ENCODE data around the gene HOXD3. TPM values are rescaled to one million over a fixed set of nuclear protein-coding genes. Genes with fewer than 3 reads are reported as not detected.
A peak's percentile ranks its signal among the peaks of the same experiment; 100 is the strongest.

Gene HOXD3
- total RNA-seq, 1 experiment from 2014 or later: 1.2 TPM

- BruUV-seq (replicated peaks): no TSS peak
- intact Hi-C loops (cut with micrococcal nuclease; ENCODE audit: unreplicated experiment): loop anchor here (1.0 to 10.0 kb wide), 7 partner anchors 258 to 1020 kb away; no protein-coding TSS in a partner anchor
- no peaks in the 10 kb centered on the region for H3K9me3 Mint-ChIP-seq (ENCODE audit: unreplicated experiment)
- Histone ChIP-seq H3K4me3 (ENCODE audit: low read depth, low read length) (no peak overlapping the region), H3K9me3 (no peaks in the 10 kb centered on the region), H3K27me3 (replicated peaks; ENCODE audit: control insufficient read depth, insufficient read depth, low read length) (peaks cover 19% of the 10 kb centered on the region), H3K36me3 (ENCODE audit: control insufficient read depth, insufficient read depth, low read length) (no peaks in the 10 kb centered on the region), H3K4me1 (peaks cover 29% of the 10 kb centered on the region)
- peaks cover 63% of the 10 kb centered on the region for H3K27me3 Mint-ChIP-seq (ENCODE audit: insufficient read depth, unreplicated experiment)
- H3K27ac Mint-ChIP-seq (ENCODE audit: unreplicated experiment): no peak overlapping the region
- CTCF ChIA-PET: interaction anchor here (0.7 to 4.0 kb wide), 9 partner anchors 192 to 958 kb away, joined by 3 to 64 read pairs (median 4); no protein-coding TSS in a partner anchor
- POLR2A ChIA-PET: no interaction called here
- no peak overlapping the region for H3K4me3 Mint-ChIP-seq (ENCODE audit: unreplicated experiment)
- no peaks in the 10 kb centered on the region for H3K36me3 Mint-ChIP-seq (ENCODE audit: insufficient read depth, unreplicated experiment)
- peak; percentile 72 to 82 for TF ChIP-seq CTCF (IDR thresholded peaks at IDR 0.05; ENCODE audit: insufficient read depth in 1 of 2, low read depth in 1 of 2, low read length in 1 of 2, severe bottlenecking in 1 of 2, unreplicated experiment in 1 of 2)
- H3K4me1 Mint-ChIP-seq (ENCODE audit: low read depth, unreplicated experiment): peaks cover 24% of the 10 kb centered on the region
- DNase-seq: peak in 1 of 2 experiments; percentile 67
Measured at GRCh38 chr2:176126929-176127773, 30.0 kb upstream of the HOXD3 start.

GRCh38 chr2:176127774-176128072 is 29.4 kb upstream of the HOXD3 start:
- peak overlapping the region; percentile 66 for H3K4me3 Mint-ChIP-seq (ENCODE audit: unreplicated experiment)
- Histone ChIP-seq H3K4me1 (peaks cover 33% of the 10 kb centered on the region), H3K36me3 (ENCODE audit: control insufficient read depth, insufficient read depth, low read length) (no peaks in the 10 kb centered on the region), H3K4me3 (ENCODE audit: low read depth, low read length) (no peak overlapping the region), H3K9me3 (no peaks in the 10 kb centered on the region), H3K27me3 (replicated peaks; ENCODE audit: control insufficient read depth, insufficient read depth, low read length) (peaks cover 20% of the 10 kb centered on the region)
- H3K36me3 Mint-ChIP-seq (ENCODE audit: insufficient read depth, unreplicated experiment): no peaks in the 10 kb centered on the region
- intact Hi-C loops (cut with micrococcal nuclease; ENCODE audit: unreplicated experiment): loop anchor here (1.0 to 10.0 kb wide), 7 partner anchors 257 to 1019 kb away; no protein-coding TSS in a partner anchor
- H3K27ac Mint-ChIP-seq (ENCODE audit: unreplicated experiment): no peak overlapping the region
- H3K27me3 Mint-ChIP-seq (ENCODE audit: insufficient read depth, unreplicated experiment): peaks cover 65% of the 10 kb centered on the region
- TF ChIP-seq CTCF (IDR thresholded peaks at IDR 0.05; ENCODE audit: insufficient read depth in 1 of 2, low read depth in 1 of 2, low read length in 1 of 2, severe bottlenecking in 1 of 2, unreplicated experiment in 1 of 2): no peak
- ChIA-PET CTCF (interaction anchor here (0.6 to 4.0 kb wide), 2 partner anchors 20 to 328 kb away, joined by 4 to 64 read pairs; no protein-coding TSS in a partner anchor), POLR2A (no interaction called here)
- DNase-seq: no peak
- no TSS peak for BruUV-seq (replicated peaks)
- H3K4me1 Mint-ChIP-seq (ENCODE audit: low read depth, unreplicated experiment): peaks cover 29% of the 10 kb centered on the region
- H3K9me3 Mint-ChIP-seq (ENCODE audit: unreplicated experiment): no peaks in the 10 kb centered on the region

- Mint-ChIP-seq H3K4me1 (ENCODE audit: low read depth, unreplicated experiment) (peaks cover 29% of the 10 kb centered on the region), H3K9me3 (ENCODE audit: unreplicated experiment) (no peaks in the 10 kb centered on the region), H3K36me3 (ENCODE audit: insufficient read depth, unreplicated experiment) (no peaks in the 10 kb centered on the region), H3K4me3 (ENCODE audit: unreplicated experiment) (peak overlapping the region; percentile 66), H3K27me3 (ENCODE audit: insufficient read depth, unreplicated experiment) (peaks cover 67% of the 10 kb centered on the region), H3K27ac (ENCODE audit: unreplicated experiment) (no peak overlapping the region)
- Histone ChIP-seq H3K36me3 (ENCODE audit: control insufficient read depth, insufficient read depth, low read length) (no peaks in the 10 kb centered on the region), H3K9me3 (no peaks in the 10 kb centered on the region), H3K27me3 (replicated peaks; ENCODE audit: control insufficient read depth, insufficient read depth, low read length) (peaks cover 19% of the 10 kb centered on the region), H3K4me3 (ENCODE audit: low read depth, low read length) (no peak overlapping the region; the same call in 1 of the 2 replicates), H3K4me1 (peaks cover 26% of the 10 kb centered on the region)
- DNase-seq: peak in 1 of 2 experiments; percentile 26
- TF ChIP-seq CTCF (IDR thresholded peaks at IDR 0.05; ENCODE audit: insufficient read depth in 1 of 2, low read depth in 1 of 2, low read length in 1 of 2, severe bottlenecking in 1 of 2, unreplicated experiment in 1 of 2): no peak
- BruUV-seq (replicated peaks): no TSS peak
- intact Hi-C loops (cut with micrococcal nuclease; ENCODE audit: unreplicated experiment): loop anchor here (10.0 kb wide), 2 partner anchors 256 to 686 kb away; no protein-coding TSS in a partner anchor
- POLR2A ChIA-PET: no interaction called here
- CTCF ChIA-PET: interaction anchor here (0.6 to 4.0 kb wide), 3 partner anchors 21 to 426 kb away, joined by 4 to 64 read pairs (median 5); no protein-coding TSS in a partner anchor
Measured at GRCh38 chr2:176128172-176128981, 28.7 kb upstream of the HOXD3 start.

Measured in Caco-2 (cell line).